Esophagus muscularis mucosa (tissue), 4 donors: ENCODE measurements around the gene VILL.

ENCODE experiments used
- EP300 ChIP-seq: sonication (generic); formaldehyde crosslinking; IDR thresholded peaks from one replicate; pipeline ENCODE4 v1.6.1; 2017; ENCODE audit warnings: antibody characterized with exemption
- POLR2A ChIP-seq: fragments of 450-650 bp; IDR thresholded peaks from one replicate; pipeline ENCODE4 v1.6.1; 2017; ENCODE audit warnings: antibody characterized with exemption, moderate library complexity, mild to moderate bottlenecking, low read depth
- TF ChIP-seq, protein P1 (sequence below), 3 experiments: fragments of 200-600 bp in 2 of 3; fragments of 450-650 bp in 1 of 3; sonication (generic) in 2 of 3; IDR thresholded peaks; one replicate each; pipeline ENCODE4 v1.5.1; 2017 to 2019; ENCODE audit warnings: antibody characterized with exemption in 3 of 3, mild to moderate bottlenecking in 2 of 3, moderate library complexity in 1 of 3

DNA sequence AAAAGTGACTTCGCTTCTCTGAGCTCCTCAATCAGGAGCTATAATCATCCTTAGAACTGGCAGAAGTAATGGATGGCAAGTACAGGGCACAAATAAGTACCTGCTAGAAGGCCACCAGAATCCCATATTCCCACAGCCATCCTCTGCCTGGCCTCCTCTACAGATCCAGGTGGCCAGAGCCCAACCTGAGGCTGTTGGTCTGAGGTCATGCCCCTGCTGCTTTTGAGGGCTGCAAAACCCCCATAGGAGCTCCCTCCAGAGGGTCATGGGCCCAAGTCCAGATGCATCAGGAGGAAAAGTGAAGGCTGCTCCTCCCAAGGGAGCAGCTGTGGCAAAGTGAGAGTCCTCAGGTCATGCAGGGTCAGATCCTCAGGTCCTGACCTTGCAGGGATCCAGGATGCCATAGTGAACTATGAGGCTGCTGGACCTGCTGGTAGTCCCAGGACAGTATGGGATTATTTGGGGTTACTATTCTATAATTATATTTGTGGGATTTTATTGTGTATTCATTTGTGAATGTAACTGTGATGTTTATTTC lies 41.8 kb downstream of the VILL start:
- TF ChIP-seq, protein P1, sequence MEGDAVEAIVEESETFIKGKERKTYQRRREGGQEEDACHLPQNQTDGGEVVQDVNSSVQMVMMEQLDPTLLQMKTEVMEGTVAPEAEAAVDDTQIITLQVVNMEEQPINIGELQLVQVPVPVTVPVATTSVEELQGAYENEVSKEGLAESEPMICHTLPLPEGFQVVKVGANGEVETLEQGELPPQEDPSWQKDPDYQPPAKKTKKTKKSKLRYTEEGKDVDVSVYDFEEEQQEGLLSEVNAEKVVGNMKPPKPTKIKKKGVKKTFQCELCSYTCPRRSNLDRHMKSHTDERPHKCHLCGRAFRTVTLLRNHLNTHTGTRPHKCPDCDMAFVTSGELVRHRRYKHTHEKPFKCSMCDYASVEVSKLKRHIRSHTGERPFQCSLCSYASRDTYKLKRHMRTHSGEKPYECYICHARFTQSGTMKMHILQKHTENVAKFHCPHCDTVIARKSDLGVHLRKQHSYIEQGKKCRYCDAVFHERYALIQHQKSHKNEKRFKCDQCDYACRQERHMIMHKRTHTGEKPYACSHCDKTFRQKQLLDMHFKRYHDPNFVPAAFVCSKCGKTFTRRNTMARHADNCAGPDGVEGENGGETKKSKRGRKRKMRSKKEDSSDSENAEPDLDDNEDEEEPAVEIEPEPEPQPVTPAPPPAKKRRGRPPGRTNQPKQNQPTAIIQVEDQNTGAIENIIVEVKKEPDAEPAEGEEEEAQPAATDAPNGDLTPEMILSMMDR (IDR thresholded peaks at IDR 0.05) = no peak
- TF ChIP-seq POLR2A = no peak
- TF ChIP-seq EP300 = no peak
